Pancreas (tissue), 10 donors: ENCODE measurements around the gene TCF7L1. TPM values are rescaled to one million over a fixed set of nuclear protein-coding genes. Genes with fewer than 3 reads are reported as not detected.

Experiments
- ATAC-seq, 4 donors: fragments of 200-7000 bp; cut with Tn5 transposase; one replicate each; pipeline versions ENCODE4 v1.8.0 to v1.9.1; 2020; ENCODE audit warnings: mild to moderate bottlenecking in 4 of 4, moderate library complexity in 4 of 4
- DNase-seq, 6 donors: peaks; one replicate each; pipeline ENCODE4 v3.0.0-alpha.2; 2020
- FAIRE-seq: peaks from 2 replicates; lab custom pipeline; 2012; peaks lifted over from hg19 to GRCh38; lab: Jason Lieb, UNC
- H3K27ac ChIP-seq, 4 donors: fragments of 200-600 bp; sonication (generic); 1 replicate in 3 of 4; 2 replicates in 1 of 4; pipeline versions ENCODE4 v1.5.0 to v1.8.0; 2020
- H3K27me3 ChIP-seq, 4 donors: fragments of 200-600 bp; one replicate each; pipeline ENCODE4 v1.8.0; 2021
- H3K36me3 ChIP-seq, 3 donors: fragments of 200-600 bp; sonication (generic) in 1 of 3; one replicate each; pipeline versions ENCODE4 v1.5.0 to v1.8.0; 2020 to 2021
- H3K4me1 ChIP-seq, 3 donors: fragments of 200-600 bp; one replicate each; pipeline ENCODE4 v1.8.0; 2021
- H3K4me3 ChIP-seq, 4 donors: fragments of 200-600 bp; sonication (generic) in 2 of 4; one replicate each; pipeline versions ENCODE4 v1.5.0 to v1.8.0; 2020 to 2021
- H3K9me3 ChIP-seq, 4 donors: fragments of 200-600 bp; one replicate each; pipeline ENCODE4 v1.8.0; 2021
- WGBS, 2 donors: extraction: QIAGEN DNeasy Blood & Tissue Kit; methylation state at CpG; one replicate each; pipeline ENCODE4 v1.1.7; 2013; 5-methylcytosine and 5-hydroxymethylcytosine counted together
- intact Hi-C, 3 donors: fragments of 100-400 bp; cut with DNase I; formaldehyde crosslinking; loops; one replicate each; pipeline versions ENCODE4 v1.11.1 to v1.14.2; 2022
- polyA plus RNA-seq, 2 donors: library from polyadenylated mRNA; stranded (reverse); fragments of 200-250 nt; gene quantifications; one replicate each; pipeline ENCODE4 v1.2.3, GENCODE V29; 2013
- total RNA-seq, 6 donors: library from RNA; stranded (reverse); fragmentation: NEBNext Ultra II Directional in 4 of 6; extraction: Animal tissue kit (Norgen Biotek cat#: 25700) in 4 of 6; gene quantifications; one replicate each; pipeline versions ENCODE4 v1.2.1 to v1.2.4, GENCODE V29; 2021 to 2023
- TF ChIP-seq, protein P1 (sequence below), 4 donors: fragments of 200-600 bp; sonication (generic) in 3 of 4; IDR thresholded peaks; one replicate each; pipeline versions ENCODE4 v1.5.0 to v1.8.0; 2021; ENCODE audit warnings: antibody characterized with exemption in 4 of 4
- donor health status: healthy with polysubstance abuse.
- donor health status: DM: no; HTN: no; CAD: no; lungs with moderate emphysema.
- donor health status: DM: no; HTN: no; CAD: no.
- donor health status: control.
- donor health status: control.
- donor health status: Bipolar disorder and iron deficiency.
- donor health status: DM: yes; HTN: yes; CAD: no.
- donor health status: DM: no; HTN: no; CAD: no.
- donor health status: DM: no; HTN: no; CAD: no.
- donor health status: DM: yes; HTN: yes; CAD: no.

TCF7L1 gene
- total and polyA plus RNA-seq, 8 donors = 1.1 to 4.0 (median 1.8) TPM

DNA sequence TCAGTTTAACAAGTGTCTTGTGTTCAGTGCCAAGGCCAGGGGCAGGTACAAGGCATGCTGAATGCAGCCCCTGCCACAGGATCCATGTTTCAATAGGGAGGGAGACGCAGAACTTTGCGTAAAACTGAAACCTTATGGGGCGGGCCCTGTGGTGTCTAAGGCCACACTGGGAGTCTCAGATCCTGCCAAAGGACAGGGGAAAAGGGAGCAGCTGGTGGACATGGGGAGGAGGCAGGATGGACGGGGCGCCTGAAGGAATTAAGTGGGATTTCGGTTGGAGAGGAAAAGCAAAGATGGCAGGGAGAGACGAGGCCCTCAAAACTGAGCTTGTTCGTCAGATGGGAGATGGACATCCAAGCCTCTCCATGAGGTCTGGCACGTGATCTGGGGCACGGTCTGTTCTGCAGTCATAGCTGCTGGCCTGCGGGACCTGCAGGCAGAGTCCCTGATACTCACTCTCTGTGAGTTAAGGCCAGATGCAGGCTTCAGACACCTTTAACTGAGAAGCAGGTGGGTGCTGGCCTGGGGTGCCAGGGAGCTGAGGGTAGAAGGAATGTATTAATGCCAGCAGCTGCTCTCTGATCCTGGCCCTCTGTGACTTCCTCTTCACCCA lies 48.8 kb downstream of the TCF7L1 start:
- intact Hi-C loops = no loop called here
- Histone ChIP-seq H3K4me1 (no peaks in the 10 kb centered on the region), H3K4me3 (no peak overlapping the region), H3K36me3 (no peaks in the 10 kb centered on the region), H3K27ac (no peak overlapping the region), H3K9me3 (no peaks in the 10 kb centered on the region), H3K27me3 (no peaks in the 10 kb centered on the region)
- TF ChIP-seq, protein P1, sequence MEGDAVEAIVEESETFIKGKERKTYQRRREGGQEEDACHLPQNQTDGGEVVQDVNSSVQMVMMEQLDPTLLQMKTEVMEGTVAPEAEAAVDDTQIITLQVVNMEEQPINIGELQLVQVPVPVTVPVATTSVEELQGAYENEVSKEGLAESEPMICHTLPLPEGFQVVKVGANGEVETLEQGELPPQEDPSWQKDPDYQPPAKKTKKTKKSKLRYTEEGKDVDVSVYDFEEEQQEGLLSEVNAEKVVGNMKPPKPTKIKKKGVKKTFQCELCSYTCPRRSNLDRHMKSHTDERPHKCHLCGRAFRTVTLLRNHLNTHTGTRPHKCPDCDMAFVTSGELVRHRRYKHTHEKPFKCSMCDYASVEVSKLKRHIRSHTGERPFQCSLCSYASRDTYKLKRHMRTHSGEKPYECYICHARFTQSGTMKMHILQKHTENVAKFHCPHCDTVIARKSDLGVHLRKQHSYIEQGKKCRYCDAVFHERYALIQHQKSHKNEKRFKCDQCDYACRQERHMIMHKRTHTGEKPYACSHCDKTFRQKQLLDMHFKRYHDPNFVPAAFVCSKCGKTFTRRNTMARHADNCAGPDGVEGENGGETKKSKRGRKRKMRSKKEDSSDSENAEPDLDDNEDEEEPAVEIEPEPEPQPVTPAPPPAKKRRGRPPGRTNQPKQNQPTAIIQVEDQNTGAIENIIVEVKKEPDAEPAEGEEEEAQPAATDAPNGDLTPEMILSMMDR (IDR thresholded peaks at IDR 0.05) = no peak
- FAIRE-seq (no peak), DNase-seq (no peak), ATAC-seq (no peak)
- WGBS, 2 donors = 91 to 94% methylated on average over 11 of the region's 11 CpGs

DNA sequence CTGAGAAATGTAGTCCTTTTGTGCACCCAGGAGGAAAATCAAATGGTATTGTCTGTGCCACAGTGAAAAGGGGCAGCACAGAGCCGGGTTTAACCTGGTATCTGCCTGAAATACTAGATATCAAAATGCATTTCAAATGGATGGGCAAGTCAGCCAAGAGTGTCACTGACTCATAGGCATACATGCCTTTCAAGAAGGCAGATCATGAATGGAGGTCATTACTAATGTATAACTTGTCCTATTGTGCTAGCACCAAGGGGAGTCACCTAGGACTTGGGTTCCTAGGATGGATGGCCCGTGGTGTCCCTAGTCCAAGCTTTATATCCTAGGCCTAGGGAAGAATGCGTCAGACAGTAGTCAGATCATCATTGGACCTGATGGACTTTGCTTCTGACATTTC lies 49.9 kb downstream of the TCF7L1 start:
- ATAC-seq = no peak
- H3K4me1 ChIP-seq = no peaks in the 10 kb centered on the region
- WGBS, 2 donors = 81 to 93% methylated on average over 3 of the region's 3 CpGs

DNA sequence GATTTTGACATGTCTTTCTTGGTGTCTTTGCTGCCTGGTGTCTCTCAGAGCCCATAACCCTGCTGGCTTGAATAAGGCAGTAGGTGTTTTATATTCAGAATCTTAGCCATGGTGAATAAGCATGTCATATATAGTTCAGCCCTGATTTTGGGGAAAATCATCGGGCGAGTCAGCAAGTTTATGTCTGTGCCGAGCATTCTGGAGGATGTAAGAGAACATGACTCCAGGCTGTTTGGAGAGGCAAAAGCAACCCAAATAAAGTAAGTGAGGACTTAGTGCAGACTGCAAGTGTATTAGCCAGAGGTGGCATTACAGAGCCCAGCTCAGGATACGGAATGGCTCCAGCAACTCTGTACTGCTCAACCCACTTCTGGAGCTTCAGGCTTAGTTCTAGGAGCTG lies 50.3 kb downstream of the TCF7L1 start:
- no peak overlapping the region for H3K4me3 ChIP-seq
- ATAC-seq (no peak), DNase-seq (no peak), FAIRE-seq (no peak)
- TF ChIP-seq, protein P1 (IDR thresholded peaks at IDR 0.05) = no peak
- no peaks in the 10 kb centered on the region for H3K36me3 ChIP-seq
- no peak overlapping the region for H3K27ac ChIP-seq
- WGBS, 2 donors = 80 to 83% methylated on average over 4 of the region's 4 CpGs
- intact Hi-C loops = no loop called here
- H3K9me3 ChIP-seq = no peaks in the 10 kb centered on the region
- no peaks in the 10 kb centered on the region for H3K4me1 ChIP-seq
- no peaks in the 10 kb centered on the region for H3K27me3 ChIP-seq

More for the DNA sequence above, 49.9 kb downstream of the TCF7L1 start:
- no peaks in the 10 kb centered on the region for H3K27me3 ChIP-seq
- H3K27ac ChIP-seq = no peak overlapping the region
- H3K9me3 ChIP-seq = no peaks in the 10 kb centered on the region
- DNase-seq (no peak), FAIRE-seq (no peak)
- intact Hi-C loops = no loop called here
- TF ChIP-seq, protein P1 (IDR thresholded peaks at IDR 0.05) = no peak
- no peaks in the 10 kb centered on the region for H3K36me3 ChIP-seq
- H3K4me3 ChIP-seq = no peak overlapping the region

DNA sequence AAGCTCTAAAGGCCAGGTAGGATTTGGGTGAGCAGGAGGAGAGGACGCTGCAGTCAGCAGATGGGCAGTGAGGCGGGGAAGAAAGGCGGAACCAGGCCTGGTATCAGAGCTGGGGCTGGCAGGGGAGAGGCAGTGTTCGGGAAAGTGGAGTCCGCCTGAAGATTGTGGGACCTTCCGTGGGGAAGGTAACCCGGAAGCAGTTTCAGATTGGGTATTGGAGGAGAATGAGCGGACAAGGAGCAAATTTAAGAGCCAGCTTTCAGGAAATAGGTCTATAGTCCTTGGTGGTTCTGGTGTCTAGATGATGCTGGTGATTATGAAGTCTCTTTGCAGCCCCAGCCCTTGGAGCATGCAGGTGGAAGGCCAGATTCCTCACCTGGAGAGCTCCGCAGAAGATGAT lies 51.0 kb downstream of the TCF7L1 start:
- DNase-seq (no peak), ATAC-seq (no peak), FAIRE-seq (no peak)
- intact Hi-C loops = no loop called here
- H3K4me3 ChIP-seq = no peak overlapping the region
- no peaks in the 10 kb centered on the region for H3K36me3 ChIP-seq
- H3K27me3 ChIP-seq = no peaks in the 10 kb centered on the region
- no peak overlapping the region for H3K27ac ChIP-seq
- no peaks in the 10 kb centered on the region for H3K4me1 ChIP-seq
- no peaks in the 10 kb centered on the region for H3K9me3 ChIP-seq
- TF ChIP-seq, protein P1 (IDR thresholded peaks at IDR 0.05) = no peak
- 93 to 94% methylated on average over 9 of the region's 9 CpGs for WGBS, 2 donors

DNA sequence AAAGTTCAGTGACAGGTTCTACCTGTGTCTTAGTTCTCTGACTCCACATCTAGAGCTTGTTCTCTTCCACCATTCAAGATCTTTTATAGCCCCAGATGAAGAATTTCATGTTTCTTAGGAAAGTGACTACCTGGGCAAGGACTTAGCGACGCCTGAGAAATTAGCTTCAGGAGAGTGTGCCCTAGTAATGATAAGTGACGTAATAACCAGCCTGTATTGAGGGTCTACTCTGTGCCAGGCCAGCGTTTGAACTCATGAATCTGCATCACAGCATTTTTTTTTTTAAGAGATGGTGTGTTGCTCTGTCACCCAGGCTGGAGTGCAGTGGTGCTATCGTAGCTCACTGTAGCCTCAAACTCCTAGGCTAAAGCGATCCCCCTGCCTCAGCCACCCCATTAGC lies 51.8 kb downstream of the TCF7L1 start:
- no peaks in the 10 kb centered on the region for H3K36me3 ChIP-seq
- no peak overlapping the region for H3K4me3 ChIP-seq
- intact Hi-C loops = no loop called here
- no peaks in the 10 kb centered on the region for H3K4me1 ChIP-seq
- 89 to 93% methylated on average over 6 of the region's 6 CpGs for WGBS, 2 donors
- ATAC-seq (no peak), DNase-seq (no peak), FAIRE-seq (no peak)
- no peak overlapping the region for H3K27ac ChIP-seq
- H3K27me3 ChIP-seq = no peaks in the 10 kb centered on the region
- TF ChIP-seq, protein P1 (IDR thresholded peaks at IDR 0.05) = no peak
- H3K9me3 ChIP-seq = no peaks in the 10 kb centered on the region
